Measurements from ENCODE around the gene MCC. TPM values are rescaled to one million over a fixed set of nuclear protein-coding genes. Genes with fewer than 3 reads are reported as not detected.

MCC gene
- total RNA-seq, 1 donor from 2014 or later, result 2.5 TPM

- H3K9me3 ChIP-seq (ENCODE audit: low read depth), result no peaks in the 10 kb centered on the region
- no peak overlapping the region for H3K4me3 Mint-ChIP-seq
These were observed 186.1 kb downstream of the MCC start for GRCh38 chr5:113302120-113302519.

DNA sequence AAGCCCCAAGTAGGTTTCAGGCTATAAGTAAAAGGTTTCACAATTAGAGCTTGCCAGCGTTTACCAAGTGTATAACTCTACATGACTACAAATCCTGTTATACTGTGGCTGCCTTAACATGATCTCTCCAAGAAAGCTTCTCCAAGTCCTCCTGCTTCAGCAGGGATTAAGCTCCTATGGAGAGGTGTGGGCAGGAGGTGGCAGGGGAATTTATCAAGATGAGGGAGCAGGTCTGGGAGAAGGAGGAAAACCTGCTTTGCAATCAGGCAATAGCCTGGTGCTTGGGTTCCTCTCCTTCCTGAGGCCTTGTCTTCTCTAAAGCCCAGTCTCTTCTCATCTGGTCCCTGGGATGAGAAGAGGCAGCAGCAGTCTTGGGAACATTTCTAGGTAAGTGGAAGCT, 188.7 kb downstream of the MCC start:
- no peaks in the 10 kb centered on the region for H3K36me3 Mint-ChIP-seq
- TF ChIP-seq, protein P1, sequence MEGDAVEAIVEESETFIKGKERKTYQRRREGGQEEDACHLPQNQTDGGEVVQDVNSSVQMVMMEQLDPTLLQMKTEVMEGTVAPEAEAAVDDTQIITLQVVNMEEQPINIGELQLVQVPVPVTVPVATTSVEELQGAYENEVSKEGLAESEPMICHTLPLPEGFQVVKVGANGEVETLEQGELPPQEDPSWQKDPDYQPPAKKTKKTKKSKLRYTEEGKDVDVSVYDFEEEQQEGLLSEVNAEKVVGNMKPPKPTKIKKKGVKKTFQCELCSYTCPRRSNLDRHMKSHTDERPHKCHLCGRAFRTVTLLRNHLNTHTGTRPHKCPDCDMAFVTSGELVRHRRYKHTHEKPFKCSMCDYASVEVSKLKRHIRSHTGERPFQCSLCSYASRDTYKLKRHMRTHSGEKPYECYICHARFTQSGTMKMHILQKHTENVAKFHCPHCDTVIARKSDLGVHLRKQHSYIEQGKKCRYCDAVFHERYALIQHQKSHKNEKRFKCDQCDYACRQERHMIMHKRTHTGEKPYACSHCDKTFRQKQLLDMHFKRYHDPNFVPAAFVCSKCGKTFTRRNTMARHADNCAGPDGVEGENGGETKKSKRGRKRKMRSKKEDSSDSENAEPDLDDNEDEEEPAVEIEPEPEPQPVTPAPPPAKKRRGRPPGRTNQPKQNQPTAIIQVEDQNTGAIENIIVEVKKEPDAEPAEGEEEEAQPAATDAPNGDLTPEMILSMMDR (IDR thresholded peaks at IDR 0.05), result no peak
- TF ChIP-seq EZH2phosphoT487 (IDR thresholded peaks at IDR 0.05) (no peak), EZH2 (IDR thresholded peaks at IDR 0.05) (no peak)
- peaks cover 17% of the 10 kb centered on the region for H3K4me1 Mint-ChIP-seq
- no peaks in the 10 kb centered on the region for H3K36me3 ChIP-seq
- peaks cover 19% of the 10 kb centered on the region for H3K27me3 ChIP-seq
- no peaks in the 10 kb centered on the region for H3K9me3 Mint-ChIP-seq
- no peaks in the 10 kb centered on the region for H3K9me3 ChIP-seq (ENCODE audit: low read depth)
- H3K27ac ChIP-seq, result no peak overlapping the region
- no peak overlapping the region for H3K27ac Mint-ChIP-seq
- no peaks in the 10 kb centered on the region for H3K79me2 ChIP-seq (ENCODE audit: low read depth)
- no peak overlapping the region for H3K9ac ChIP-seq
- H3K4me3 ChIP-seq, result no peak overlapping the region
- no peak for DNase-seq (ENCODE audit: low spot score)
- peaks cover 8% of the 10 kb centered on the region for H3K27me3 Mint-ChIP-seq (ENCODE audit: insufficient read depth, low read depth)
- H3K4me2 ChIP-seq, result no peak overlapping the region
- no peaks in the 10 kb centered on the region for H3K4me1 ChIP-seq
- H2AFZ ChIP-seq (replicated peaks), result no peak overlapping the region
- peaks cover 8% of the 10 kb centered on the region for H3F3A ChIP-seq (ENCODE audit: low read depth)
- no peaks in the 10 kb centered on the region for H4K20me1 ChIP-seq (ENCODE audit: low read depth)
- no peak overlapping the region for H3K4me3 Mint-ChIP-seq

More at GRCh38 chr5:113302120-113302519, 186.1 kb downstream of the MCC start:
- Histone ChIP-seq H3K79me2 (ENCODE audit: low read depth) (no peaks in the 10 kb centered on the region), H3K36me3 (no peaks in the 10 kb centered on the region), H2AFZ (replicated peaks) (no peak overlapping the region), H3F3A (ENCODE audit: low read depth) (no peaks in the 10 kb centered on the region), H3K4me2 (no peak overlapping the region), H3K4me3 (no peak overlapping the region), H3K27me3 (no peaks in the 10 kb centered on the region), H4K20me1 (ENCODE audit: low read depth) (no peaks in the 10 kb centered on the region), H3K4me1 (no peaks in the 10 kb centered on the region), H3K27ac (no peak overlapping the region), H3K9ac (no peak overlapping the region)
- Mint-ChIP-seq H3K36me3 (no peaks in the 10 kb centered on the region), H3K4me1 (no peaks in the 10 kb centered on the region), H3K27me3 (ENCODE audit: insufficient read depth, low read depth) (no peaks in the 10 kb centered on the region), H3K27ac (no peak overlapping the region), H3K9me3 (no peaks in the 10 kb centered on the region)
- DNase-seq (ENCODE audit: low spot score), result no peak
- TF ChIP-seq EZH2 (IDR thresholded peaks at IDR 0.05) (no peak), EZH2phosphoT487 (IDR thresholded peaks at IDR 0.05) (no peak)
- TF ChIP-seq, protein P1 (IDR thresholded peaks at IDR 0.05), result no peak

DNA sequence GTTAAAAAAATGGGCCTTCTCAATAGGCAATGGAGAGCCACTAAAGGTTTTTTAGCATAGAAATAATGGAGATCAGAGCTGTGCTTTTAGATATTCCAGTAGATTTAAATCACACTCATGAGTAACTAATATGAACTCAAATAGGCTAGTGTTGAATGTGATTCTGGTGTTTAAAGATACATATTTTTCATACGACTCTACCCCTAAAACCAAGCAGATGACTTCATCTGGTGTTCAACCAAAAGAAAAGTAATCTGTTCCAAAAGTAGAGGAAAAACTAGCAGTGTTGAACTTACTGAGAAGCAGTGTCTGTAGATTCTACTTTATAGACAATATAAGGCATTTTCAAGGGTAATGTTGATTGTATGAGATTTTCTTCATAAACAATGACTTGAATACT, 191.6 kb downstream of the MCC start:
- Histone ChIP-seq H3F3A (ENCODE audit: low read depth) (peaks cover 34% of the 10 kb centered on the region), H3K9ac (no peak overlapping the region), H2AFZ (replicated peaks) (no peak overlapping the region), H3K79me2 (ENCODE audit: low read depth) (no peaks in the 10 kb centered on the region), H3K4me3 (no peak overlapping the region), H3K27ac (no peak overlapping the region), H3K36me3 (no peaks in the 10 kb centered on the region), H3K9me3 (ENCODE audit: low read depth) (no peaks in the 10 kb centered on the region), H3K4me1 (peaks cover 15% of the 10 kb centered on the region), H3K4me2 (no peak overlapping the region), H3K27me3 (peaks cover 45% of the 10 kb centered on the region), H4K20me1 (ENCODE audit: low read depth) (peaks cover 4% of the 10 kb centered on the region)
- H3K27me3 Mint-ChIP-seq (ENCODE audit: insufficient read depth, low read depth), result peaks cover 12% of the 10 kb centered on the region
- H3K27ac Mint-ChIP-seq, result no peak overlapping the region
- no peaks in the 10 kb centered on the region for H3K36me3 Mint-ChIP-seq
- no peak for DNase-seq (ENCODE audit: low spot score)
- no peak overlapping the region for H3K4me3 Mint-ChIP-seq
- H3K9me3 Mint-ChIP-seq, result no peaks in the 10 kb centered on the region
- no peak for TF ChIP-seq EZH2 (IDR thresholded peaks at IDR 0.05)
- TF ChIP-seq, protein P1 (IDR thresholded peaks at IDR 0.05), result no peak
- no peak for TF ChIP-seq EZH2phosphoT487 (IDR thresholded peaks at IDR 0.05)
- peaks cover 31% of the 10 kb centered on the region for H3K4me1 Mint-ChIP-seq
